ENCODE measurements around the gene CANX.

DNA sequence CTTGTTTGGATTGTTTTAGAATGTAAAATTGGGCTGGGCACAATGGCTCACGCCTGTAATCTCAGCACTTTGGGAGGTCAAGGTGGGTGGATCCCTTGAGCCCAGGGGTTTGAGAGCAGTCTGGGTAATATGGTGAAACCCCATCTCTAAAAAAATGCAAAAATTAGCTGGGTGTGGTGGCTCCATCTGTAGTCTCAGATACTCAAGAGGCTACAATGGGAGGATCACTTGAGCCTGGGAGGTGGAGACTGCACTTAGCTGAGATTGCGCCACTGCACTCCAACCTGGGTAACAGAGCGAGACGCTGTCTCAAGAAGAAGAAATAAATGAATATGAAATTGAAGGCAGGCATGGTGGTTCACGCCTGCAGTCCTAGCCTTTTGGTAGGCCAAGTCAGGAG lies 55.2 kb downstream of the CANX start:
- TF ChIP-seq CTCF (IDR thresholded peaks at IDR 0.05; ENCODE audit: low read length), result no peak
- TF ChIP-seq EZH2phosphoT487 (IDR thresholded peaks at IDR 0.05; ENCODE audit: low read length), result no peak
- no peak for TF ChIP-seq EZH2 (optimal IDR thresholded peaks at IDR 0.05; ENCODE audit: low read depth, low read length)
